Psoas muscle (tissue), 8 donors: ENCODE measurements around the gene ELP1. TPM values are rescaled to one million over a fixed set of nuclear protein-coding genes. Genes with fewer than 3 reads are reported as not detected.

Experiments used
- ATAC-seq, 4 donors: fragments of 200-7000 bp; cut with Tn5 transposase; one replicate each; pipeline ENCODE4 v1.9.1; 2020; ENCODE audit warnings: moderate library complexity in 3 of 4, mild to moderate bottlenecking in 2 of 4
- DNase-seq, 2 donors: peaks; one replicate each; pipeline ENCODE4 v3.0.0-alpha.2; 2020
- H3K27ac ChIP-seq: fragments of 200-600 bp; one replicate; pipeline ENCODE4 v1.8.0; 2022
- H3K27me3 ChIP-seq, 3 donors: fragments of 200-600 bp in 1 of 3; one replicate each; pipeline versions ENCODE4 v1.6.1 to v1.8.0; 2013 to 2022; ENCODE audit warnings: low read length in 2 of 3, mild to moderate bottlenecking in 2 of 3, moderate library complexity in 1 of 3; ENCODE audit not compliant: insufficient read depth in 3 of 3
- H3K36me3 ChIP-seq, 2 donors: fragments of 200-600 bp in 1 of 2; one replicate each; pipeline versions ENCODE4 v1.6.1 to v1.8.0; 2013 to 2022; ENCODE audit warnings: low read depth in 1 of 2, mild to moderate bottlenecking in 1 of 2, moderate library complexity in 1 of 2; ENCODE audit not compliant: insufficient read depth in 1 of 2
- H3K4me1 ChIP-seq: fragments of 200-600 bp; one replicate; pipeline ENCODE4 v1.8.0; 2022
- H3K4me3 ChIP-seq: fragments of 200-600 bp; one replicate; pipeline ENCODE4 v1.8.0; 2022; ENCODE audit warnings: mild to moderate bottlenecking
- H3K9me3 ChIP-seq: fragments of 200-600 bp; one replicate; pipeline ENCODE4 v1.8.0; 2022
- CTCF ChIP-seq: fragments of 200-600 bp; IDR thresholded peaks from one replicate; pipeline ENCODE4 v1.8.0; 2022; ENCODE audit warnings: antibody characterized with exemption
- WGBS, 3 donors: extraction: QIAGEN DNeasy Blood & Tissue Kit; methylation state at CpG; one replicate each; pipeline versions ENCODE4 v1.1.6 to v1.1.7; 2013; 5-methylcytosine and 5-hydroxymethylcytosine counted together
- intact Hi-C, 2 donors: fragments of 100-400 bp; cut with DNase I; formaldehyde crosslinking; loops; one replicate each; pipeline versions ENCODE4 v1.11.0 to v1.14.2; 2022
- polyA plus RNA-seq, 3 donors: library from polyadenylated mRNA; stranded (reverse); fragments of 200-250 nt; gene quantifications; one replicate each; pipeline ENCODE4 v1.2.3, GENCODE V29; 2013
- total RNA-seq, 4 donors: library from RNA; stranded (reverse); fragmentation: NEBNext Ultra II Directional in 2 of 4; extraction: Animal tissue kit (Norgen Biotek cat#: 25700) in 2 of 4; gene quantifications; one replicate each; pipeline versions ENCODE4 v1.2.1 to v1.2.4, GENCODE V29; 2021 to 2023
- donor health status: healthy with polysubstance abuse.
- donor health status: DM: no; HTN: no; CAD: no; lungs with moderate emphysema.
- donor health status: Bipolar disorder and iron deficiency.
- donor health status: healthy.
- donor health status: DM: yes; HTN: yes; CAD: no.
- donor health status: DM: no; HTN: no; CAD: no.
- donor health status: DM: no; HTN: no; CAD: no.
- donor health status: DM: yes; HTN: yes; CAD: no.

The ELP1 gene
- total and polyA plus RNA-seq, 7 donors = 9.6 to 21.0 (median 16.8) TPM

GRCh38 chr9:108885643-108886348 is 48.1 kb downstream of the ELP1 start:
- Histone ChIP-seq H3K27me3 (no peaks in the 10 kb centered on the region), H3K27ac (no peak overlapping the region), H3K36me3 (peaks cover 8 to 70% of the 10 kb centered on the region in 2 donors), H3K9me3 (no peaks in the 10 kb centered on the region), H3K4me1 (no peaks in the 10 kb centered on the region), H3K4me3 (no peak overlapping the region)
- intact Hi-C loops = no loop called here
- ATAC-seq (peak in 1 of 4 donors; percentile 35), DNase-seq (no peak)
- 54 to 74% (median 56%) methylated on average over 1 of the region's 1 CpG for WGBS, 3 donors
- TF ChIP-seq CTCF = no peak

GRCh38 chr9:108884701-108885100 is 49.2 kb downstream of the ELP1 start:
- peaks cover 8 to 70% of the 10 kb centered on the region in 2 donors for H3K36me3 ChIP-seq
- no peak for DNase-seq
- no peaks in the 10 kb centered on the region for H3K9me3 ChIP-seq
- no peaks in the 10 kb centered on the region for H3K4me1 ChIP-seq
- no peak for TF ChIP-seq CTCF
- no peak for ATAC-seq
- H3K27me3 ChIP-seq = no peaks in the 10 kb centered on the region
- WGBS, 3 donors = 88 to 94% (median 93%) methylated on average over 3 of the region's 3 CpGs
- no peak overlapping the region for H3K27ac ChIP-seq
- H3K4me3 ChIP-seq = no peak overlapping the region
- intact Hi-C loops = loop anchor here in 1 of 2 donors (5.0 kb wide), 1 partner anchor 38 kb away; no protein-coding TSS in a partner anchor

DNA sequence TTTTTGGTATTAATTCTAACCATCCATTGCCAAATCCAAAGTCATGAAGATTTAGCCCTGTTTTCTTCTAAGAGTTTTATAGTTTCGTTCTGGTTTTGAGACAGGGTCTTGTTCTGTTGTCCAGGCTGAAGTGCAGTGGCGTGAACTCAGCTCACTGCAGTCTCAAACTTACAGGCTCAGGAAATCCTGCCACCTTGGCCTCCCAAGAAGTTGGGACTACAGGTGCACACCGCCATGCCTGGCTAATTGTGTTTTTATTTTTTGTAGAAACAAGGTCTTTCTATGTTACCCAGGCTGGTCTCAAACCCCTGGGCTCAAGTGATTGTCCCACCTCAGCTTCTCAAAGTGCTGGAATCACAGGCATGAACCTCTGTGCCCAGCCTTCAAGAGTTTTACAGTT is 50.8 kb downstream of the ELP1 start:
- Histone ChIP-seq H3K4me1 (no peaks in the 10 kb centered on the region), H3K36me3 (peaks cover 15 to 72% of the 10 kb centered on the region in 2 donors), H3K27ac (no peak overlapping the region), H3K9me3 (no peaks in the 10 kb centered on the region), H3K4me3 (no peak overlapping the region), H3K27me3 (no peaks in the 10 kb centered on the region)
- WGBS, 3 donors = 98 to 99% (median 99%) methylated on average over 3 of the region's 3 CpGs
- intact Hi-C loops = loop anchor here in 1 of 2 donors (5.0 kb wide), 1 partner anchor 39 kb away; no protein-coding TSS in a partner anchor
- DNase-seq = no peak
- no peak for ATAC-seq
- no peak for TF ChIP-seq CTCF

DNA sequence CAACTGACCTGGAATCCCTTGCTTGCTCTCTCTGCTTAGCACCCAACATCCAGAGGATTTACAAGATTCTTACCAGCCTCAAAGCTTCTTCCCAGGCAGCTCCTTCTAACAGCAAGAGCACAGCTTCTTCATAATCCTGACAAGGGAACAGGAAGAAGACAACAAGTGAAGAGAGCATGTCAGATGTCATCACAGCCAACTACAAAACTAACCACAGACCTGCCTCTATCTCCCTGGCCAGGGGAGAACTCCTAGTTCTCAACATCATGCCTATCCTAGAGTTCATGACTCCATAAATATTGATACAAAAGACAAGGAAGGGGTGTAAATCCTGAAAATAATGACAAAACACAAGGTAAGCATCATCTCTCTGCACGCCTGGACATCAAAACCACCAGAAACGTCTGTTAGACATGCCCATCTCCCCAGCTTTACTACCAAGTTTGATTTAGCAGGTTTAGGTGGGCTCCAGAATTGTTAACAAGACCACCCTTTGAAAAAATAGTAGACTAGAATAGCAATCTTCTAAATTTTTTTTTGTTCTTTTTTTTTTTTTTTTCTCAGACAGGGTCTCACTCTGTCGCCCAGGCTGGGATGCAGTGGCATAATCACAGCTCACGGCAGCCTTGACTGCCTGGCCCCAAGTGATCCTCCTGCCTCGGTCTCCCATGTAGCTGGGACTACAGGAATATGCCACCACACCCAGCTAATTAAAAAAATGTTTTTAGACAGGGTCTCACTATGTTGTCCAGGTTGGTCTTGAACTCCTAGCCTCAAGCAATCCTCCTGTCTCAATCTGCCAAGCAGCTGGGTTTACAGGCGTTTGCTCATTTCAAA is 51.7 kb downstream of the ELP1 start:
- Histone ChIP-seq H3K4me1 (no peaks in the 10 kb centered on the region), H3K9me3 (no peaks in the 10 kb centered on the region), H3K27me3 (no peaks in the 10 kb centered on the region), H3K4me3 (no peak overlapping the region), H3K27ac (no peak overlapping the region), H3K36me3 (peaks cover 12 to 72% of the 10 kb centered on the region in 2 donors)
- 95 to 99% (median 96%) methylated on average over 6 of the region's 6 CpGs for WGBS, 3 donors
- no peak for TF ChIP-seq CTCF
- ATAC-seq (no peak), DNase-seq (no peak)
- intact Hi-C loops = loop anchor here in 1 of 2 donors (5.0 kb wide), 1 partner anchor 40 kb away; no protein-coding TSS in a partner anchor
